ENCODE measurements around the gene KDM4C. TPM values are rescaled to one million over a fixed set of nuclear protein-coding genes. Genes with fewer than 3 reads are reported as not detected.

The KDM4C gene
- total RNA-seq, 2 donors from 2014 or later = 42.3 to 55.6 TPM

Other genes with a start within 250 kb of the KDM4C start
- 1 to 10 TPM in 1 of 2 donors, under 1 TPM in 1; 0.70 to 2.2 TPM for gene GLDC, start 112.2 kb upstream of the KDM4C start, total RNA-seq